K562 (cell line): ENCODE data around the gene STOX1. TPM values are rescaled to one million over a fixed set of nuclear protein-coding genes. Genes with fewer than 3 reads are reported as not detected.

Source experiments
- THAP7 ChIP-seq: fragments of 250-450 bp; sonication (Bioruptor Pico); IDR thresholded peaks from 2 replicates; pipeline ENCODE4 v1.5.0; 2021
- polyA plus RNA-seq, 8 experiments: library from polyadenylated mRNA; depleted of rRNA in 4 of 8; stranded (reverse) in 5 of 8; unstranded in 3 of 8; fragments of >200 nt; fragmentation: Nextera tagmentation in 2 of 8; fragmentation: Illumina TruSeq in 1 of 8; extraction: Ambion mirVana in 2 of 8; extraction: Trizol in 1 of 8; gene quantifications; 2 replicates each; pipeline versions ENCODE4 v1.2.1 to v1.2.3, GENCODE V29; 2011 to 2014; ENCODE audit warnings: inconsistent platforms in 1 of 8, missing spikeins in 1 of 8
- total RNA-seq, 7 experiments: library from RNA; depleted of rRNA in 6 of 7; stranded (reverse); fragments of >200 nt in 6 of 7; fragmentation: Illumina TruSeq in 2 of 7; extraction: Trizol in 2 of 7; gene quantifications; 2 replicates each; pipeline versions ENCODE4 v1.2.1 to v1.2.3, GENCODE V29; 2011 to 2021; ENCODE audit warnings: low replicate concordance in 1 of 7
- TF ChIP-seq, protein P1 (sequence below), 2 experiments: fragments of 450-650 bp; formaldehyde crosslinking in 1 of 2; IDR thresholded peaks; 2 replicates each; pipeline versions ENCODE4 v1.4.0 to v1.6.1; 2014 to 2020; ENCODE audit warnings: mild to moderate bottlenecking in 2 of 2, borderline replicate concordance in 1 of 2, low read depth in 1 of 2

STOX1 gene
- total and polyA plus RNA-seq, 9 of the 15 experiments (the other 6 are each of a cell fraction or from before 2014, with no cell fraction given), result 0.09 to 0.87 (median 0.29) TPM

- TF ChIP-seq, protein P1, sequence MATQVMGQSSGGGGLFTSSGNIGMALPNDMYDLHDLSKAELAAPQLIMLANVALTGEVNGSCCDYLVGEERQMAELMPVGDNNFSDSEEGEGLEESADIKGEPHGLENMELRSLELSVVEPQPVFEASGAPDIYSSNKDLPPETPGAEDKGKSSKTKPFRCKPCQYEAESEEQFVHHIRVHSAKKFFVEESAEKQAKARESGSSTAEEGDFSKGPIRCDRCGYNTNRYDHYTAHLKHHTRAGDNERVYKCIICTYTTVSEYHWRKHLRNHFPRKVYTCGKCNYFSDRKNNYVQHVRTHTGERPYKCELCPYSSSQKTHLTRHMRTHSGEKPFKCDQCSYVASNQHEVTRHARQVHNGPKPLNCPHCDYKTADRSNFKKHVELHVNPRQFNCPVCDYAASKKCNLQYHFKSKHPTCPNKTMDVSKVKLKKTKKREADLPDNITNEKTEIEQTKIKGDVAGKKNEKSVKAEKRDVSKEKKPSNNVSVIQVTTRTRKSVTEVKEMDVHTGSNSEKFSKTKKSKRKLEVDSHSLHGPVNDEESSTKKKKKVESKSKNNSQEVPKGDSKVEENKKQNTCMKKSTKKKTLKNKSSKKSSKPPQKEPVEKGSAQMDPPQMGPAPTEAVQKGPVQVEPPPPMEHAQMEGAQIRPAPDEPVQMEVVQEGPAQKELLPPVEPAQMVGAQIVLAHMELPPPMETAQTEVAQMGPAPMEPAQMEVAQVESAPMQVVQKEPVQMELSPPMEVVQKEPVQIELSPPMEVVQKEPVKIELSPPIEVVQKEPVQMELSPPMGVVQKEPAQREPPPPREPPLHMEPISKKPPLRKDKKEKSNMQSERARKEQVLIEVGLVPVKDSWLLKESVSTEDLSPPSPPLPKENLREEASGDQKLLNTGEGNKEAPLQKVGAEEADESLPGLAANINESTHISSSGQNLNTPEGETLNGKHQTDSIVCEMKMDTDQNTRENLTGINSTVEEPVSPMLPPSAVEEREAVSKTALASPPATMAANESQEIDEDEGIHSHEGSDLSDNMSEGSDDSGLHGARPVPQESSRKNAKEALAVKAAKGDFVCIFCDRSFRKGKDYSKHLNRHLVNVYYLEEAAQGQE (IDR thresholded peaks at IDR 0.05; ENCODE audit: borderline replicate concordance), result peak; percentile 25; the same call in 1 of the 2 replicates
- TF ChIP-seq, protein P1 (CRISPR knock-in tag; IDR thresholded peaks at IDR 0.05; ENCODE audit: low read depth), result no peak
- no peak for TF ChIP-seq THAP7 (CRISPR knock-in tag)
Measured at GRCh38 chr10:68871105-68871711, 43.9 kb downstream of the STOX1 start (continued).
